Fibroblast of gingiva (primary cell): Measurements from ENCODE around the gene PNPT1.
A peak's percentile ranks its signal among the peaks of the same experiment; 100 is the strongest.
"Not testable (repeated sequence)": the region's sequence is repeated elsewhere in the genome, so short reads cannot be mapped to it uniquely, and the experiment has no call there.

Experiments used
- DNase-seq: peaks from one replicate; pipeline ENCODE4 v3.0.0-alpha.2; 2011; ENCODE audit warnings: low read depth

PNPT1 gene

GRCh38 chr2:55596795-55597194 is 96.8 kb downstream of the PNPT1 start:
- not testable (repeated sequence) for DNase-seq

GRCh38 chr2:55595536-55595935 is 98.1 kb downstream of the PNPT1 start:
- DNase-seq: no peak

- DNase-seq: no peak
Observed at GRCh38 chr2:55592130-55592529, 101.5 kb downstream of the PNPT1 start.

- DNase-seq: no peak
Observed at GRCh38 chr2:55590810-55591440, 102.7 kb downstream of the PNPT1 start.

- peak; percentile 78 for DNase-seq
Observed at GRCh38 chr2:55585451-55586080, 108.1 kb downstream of the PNPT1 start.
